ENCODE results near the gene RNASET2.

GRCh38 chr6:166956444-166957086, at the start of gene RNASET2:
- TF ChIP-seq CTCF (IDR thresholded peaks at IDR 0.05), result no peak
- TF ChIP-seq EP300 (IDR thresholded peaks at IDR 0.05), result no peak
- no peak for TF ChIP-seq HEYL (CRISPR knock-in tag; IDR thresholded peaks at IDR 0.05)
- TF ChIP-seq RFX5 (IDR thresholded peaks at IDR 0.05), result no peak
- TF ChIP-seq POLR2A (IDR thresholded peaks at IDR 0.05; ENCODE audit: low read length), result peak; percentile 68

Data from A549 (cell line).